HepG2 (cell line): ENCODE measurements around the gene USF2. TPM values are rescaled to one million over a fixed set of nuclear protein-coding genes. Genes with fewer than 3 reads are reported as not detected.

Experiments
- ARNT ChIP-seq: fragments of 450-650 bp; IDR thresholded peaks from 2 replicates; pipeline ENCODE4 v1.6.1; 2017
- ARNT2 ChIP-seq: sonication (generic); formaldehyde crosslinking; IDR thresholded peaks from 2 replicates; pipeline ENCODE4 v1.8.0; 2022; ENCODE audit warnings: mild to moderate bottlenecking, low read depth, missing genetic modification reagents, moderate library complexity
- FOXJ3 ChIP-seq: sonication (generic); formaldehyde crosslinking; IDR thresholded peaks from 2 replicates; pipeline ENCODE4 v1.4.0; 2020; ENCODE audit warnings: missing genetic modification reagents, mild to moderate bottlenecking, borderline replicate concordance
- HMGA1 ChIP-seq: sonication (generic); formaldehyde crosslinking; conservative IDR thresholded peaks from 2 replicates; pipeline ENCODE4 v1.4.0; 2020; ENCODE audit warnings: missing genetic modification reagents
- KLF9 ChIP-seq: IDR thresholded peaks from 2 replicates; pipeline ENCODE4 v1.6.1; 2016; ENCODE audit warnings: low read depth
- PLRG1 ChIP-seq: fragments of 450-650 bp; conservative IDR thresholded peaks from 2 replicates; pipeline ENCODE4 v1.6.1; 2016
- RELA ChIP-seq: sonication (generic); formaldehyde crosslinking; IDR thresholded peaks from 2 replicates; pipeline ENCODE4 v1.4.0; 2020; ENCODE audit warnings: missing genetic modification reagents
- SSRP1 ChIP-seq: IDR thresholded peaks from 2 replicates; pipeline ENCODE4 v1.6.1; 2016; ENCODE audit warnings: control low read depth
- U2AF2 ChIP-seq: fragments of 200-400 bp; formaldehyde crosslinking; IDR thresholded peaks from 2 replicates; pipeline ENCODE4 v1.6.1; 2017; ENCODE audit warnings: low read depth, mild to moderate bottlenecking, low read length
- YEATS2 ChIP-seq: sonication (generic); formaldehyde crosslinking; IDR thresholded peaks from 2 replicates; pipeline ENCODE4 v1.4.0; 2020; ENCODE audit warnings: missing genetic modification reagents, borderline replicate concordance
- ZC3H4 ChIP-seq: sonication (generic); formaldehyde crosslinking; IDR thresholded peaks from 2 replicates; pipeline ENCODE4 v1.4.0; 2020; ENCODE audit warnings: missing genetic modification reagents, borderline replicate concordance
- ZFP41 ChIP-seq: sonication (generic); formaldehyde crosslinking; IDR thresholded peaks from 2 replicates; pipeline ENCODE4 v1.4.0; 2020; ENCODE audit warnings: mild to moderate bottlenecking, missing genetic modification reagents, borderline replicate concordance
- ZNF20 ChIP-seq: sonication (generic); formaldehyde crosslinking; IDR thresholded peaks from 2 replicates; pipeline ENCODE4 v1.4.0; 2020; ENCODE audit warnings: mild to moderate bottlenecking, moderate library complexity, missing genetic modification reagents
- ZNF232 ChIP-seq: sonication (generic); formaldehyde crosslinking; IDR thresholded peaks from 2 replicates; pipeline ENCODE4 v1.4.0; 2020; ENCODE audit warnings: missing genetic modification reagents, borderline replicate concordance
- ZNF296 ChIP-seq: sonication (generic); formaldehyde crosslinking; conservative IDR thresholded peaks from 2 replicates; pipeline ENCODE4 v1.5.0; 2020; ENCODE audit warnings: mild to moderate bottlenecking, missing genetic modification reagents
- ZNF713 ChIP-seq: sonication (generic); formaldehyde crosslinking; IDR thresholded peaks from 2 replicates; pipeline ENCODE4 v1.4.0; 2020; ENCODE audit warnings: mild to moderate bottlenecking, missing genetic modification reagents
- polyA plus RNA-seq, 8 experiments: library from polyadenylated mRNA; depleted of rRNA in 3 of 8; stranded (reverse) in 7 of 8; unstranded in 1 of 8; fragments of >200 nt; fragmentation: Illumina TruSeq in 4 of 8; extraction: Trizol in 4 of 8; gene quantifications; 2 replicates each; pipeline versions ENCODE4 v1.2.1 to v1.2.3, GENCODE V29; 2011 to 2016; ENCODE audit warnings: low read depth in 4 of 8, missing spikeins in 1 of 8, mixed read lengths in 1 of 8; ENCODE audit not compliant: insufficient read depth in 1 of 8
- total RNA-seq, 5 experiments: library from RNA; depleted of rRNA; stranded (reverse); fragments of >200 nt; fragmentation: Illumina TruSeq; extraction: Trizol; gene quantifications; 2 replicates each; pipeline ENCODE4 v1.2.3, GENCODE V29; 2016; ENCODE audit warnings: low read depth in 1 of 5
- TF ChIP-seq, protein P1 (sequence below): sonication (generic); formaldehyde crosslinking; IDR thresholded peaks from 2 replicates; pipeline ENCODE4 v1.4.0; 2020; ENCODE audit warnings: missing genetic modification reagents
- TF ChIP-seq, protein P2 (sequence below): sonication (generic); formaldehyde crosslinking; conservative IDR thresholded peaks from 2 replicates; pipeline ENCODE4 v1.8.1; 2023; ENCODE audit warnings: missing genetic modification reagents
- TF ChIP-seq, protein P3 (sequence below): sonication (generic); formaldehyde crosslinking; IDR thresholded peaks from 2 replicates; pipeline ENCODE4 v1.4.0; 2020; ENCODE audit warnings: missing genetic modification reagents
- TF ChIP-seq, protein P4 (sequence below): sonication (generic); formaldehyde crosslinking; IDR thresholded peaks from 2 replicates; pipeline ENCODE4 v1.4.0; 2020; ENCODE audit warnings: mild to moderate bottlenecking, missing genetic modification reagents
- TF ChIP-seq, protein P5 (sequence below): sonication (generic); formaldehyde crosslinking; IDR thresholded peaks from 2 replicates; pipeline ENCODE4 v1.4.0; 2020; ENCODE audit warnings: mild to moderate bottlenecking, missing genetic modification reagents, borderline replicate concordance

The USF2 gene
- total and polyA plus RNA-seq, 2 of the 13 experiments (the other 11 are each of a cell fraction or from before 2014, with no cell fraction given), result 54.9 to 106 TPM

DNA sequence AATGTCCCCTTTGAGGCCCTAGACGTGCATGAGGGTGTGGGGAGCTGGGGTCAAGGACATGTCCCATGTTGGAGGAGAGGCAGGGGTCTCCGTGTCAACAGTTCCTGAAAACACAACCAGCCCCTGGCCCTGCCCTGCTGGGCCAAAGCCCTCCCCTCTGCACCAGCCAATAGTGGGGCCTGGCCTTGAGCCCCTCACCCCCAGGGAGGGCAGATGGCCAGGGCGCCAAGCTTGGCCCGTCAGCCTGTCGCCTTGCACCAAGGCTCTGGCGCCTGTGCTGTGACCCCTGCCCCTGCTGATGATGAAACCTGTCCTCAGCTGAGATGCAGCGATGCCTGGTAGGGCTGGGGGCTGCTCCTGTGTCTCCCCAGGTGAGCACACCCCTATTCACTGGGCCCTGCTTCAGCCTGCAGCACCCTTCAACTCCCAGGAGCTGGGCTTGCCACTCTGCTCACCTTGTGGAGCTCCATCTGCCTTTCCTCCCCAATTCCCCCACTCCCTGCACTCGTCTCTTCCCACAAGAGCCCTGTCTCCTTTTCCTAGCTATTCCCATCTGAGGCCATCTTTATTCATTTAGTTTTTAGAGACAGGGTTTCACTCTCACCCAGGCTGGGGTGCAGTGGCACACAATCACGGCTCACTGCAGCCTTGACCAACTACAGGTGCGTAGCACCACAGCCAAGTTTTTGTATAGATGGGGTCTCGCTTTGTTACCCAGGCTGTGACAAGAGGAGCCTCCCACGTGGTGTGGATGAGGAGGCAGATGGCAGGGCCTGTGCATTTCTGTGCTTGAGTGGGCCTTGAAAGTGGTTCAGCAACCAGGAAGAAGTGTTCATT is 11.4 kb downstream of the USF2 start (continued):
- TF ChIP-seq ZNF20 (no peak), FOXJ3 (CRISPR knock-in tag) (no peak), ZC3H4 (CRISPR knock-in tag) (no peak), YEATS2 (CRISPR knock-in tag) (no peak), ZNF713 (no peak), ZNF296 (CRISPR knock-in tag) (no peak), RELA (CRISPR knock-in tag) (no peak), ARNT (no peak), U2AF2 (no peak), ARNT2 (CRISPR knock-in tag) (no peak; the same call in 1 of the 2 replicates), SSRP1 (no peak), HMGA1 (CRISPR knock-in tag) (no peak), PLRG1 (no peak), ZFP41 (CRISPR knock-in tag) (no peak), KLF9 (CRISPR knock-in tag) (no peak), ZNF232 (CRISPR knock-in tag) (no peak)
- TF ChIP-seq, protein P1, sequence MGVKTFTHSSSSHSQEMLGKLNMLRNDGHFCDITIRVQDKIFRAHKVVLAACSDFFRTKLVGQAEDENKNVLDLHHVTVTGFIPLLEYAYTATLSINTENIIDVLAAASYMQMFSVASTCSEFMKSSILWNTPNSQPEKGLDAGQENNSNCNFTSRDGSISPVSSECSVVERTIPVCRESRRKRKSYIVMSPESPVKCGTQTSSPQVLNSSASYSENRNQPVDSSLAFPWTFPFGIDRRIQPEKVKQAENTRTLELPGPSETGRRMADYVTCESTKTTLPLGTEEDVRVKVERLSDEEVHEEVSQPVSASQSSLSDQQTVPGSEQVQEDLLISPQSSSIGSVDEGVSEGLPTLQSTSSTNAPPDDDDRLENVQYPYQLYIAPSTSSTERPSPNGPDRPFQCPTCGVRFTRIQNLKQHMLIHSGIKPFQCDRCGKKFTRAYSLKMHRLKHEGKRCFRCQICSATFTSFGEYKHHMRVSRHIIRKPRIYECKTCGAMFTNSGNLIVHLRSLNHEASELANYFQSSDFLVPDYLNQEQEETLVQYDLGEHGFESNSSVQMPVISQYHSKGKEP (CRISPR knock-in tag), result no peak
- TF ChIP-seq, protein P2, sequence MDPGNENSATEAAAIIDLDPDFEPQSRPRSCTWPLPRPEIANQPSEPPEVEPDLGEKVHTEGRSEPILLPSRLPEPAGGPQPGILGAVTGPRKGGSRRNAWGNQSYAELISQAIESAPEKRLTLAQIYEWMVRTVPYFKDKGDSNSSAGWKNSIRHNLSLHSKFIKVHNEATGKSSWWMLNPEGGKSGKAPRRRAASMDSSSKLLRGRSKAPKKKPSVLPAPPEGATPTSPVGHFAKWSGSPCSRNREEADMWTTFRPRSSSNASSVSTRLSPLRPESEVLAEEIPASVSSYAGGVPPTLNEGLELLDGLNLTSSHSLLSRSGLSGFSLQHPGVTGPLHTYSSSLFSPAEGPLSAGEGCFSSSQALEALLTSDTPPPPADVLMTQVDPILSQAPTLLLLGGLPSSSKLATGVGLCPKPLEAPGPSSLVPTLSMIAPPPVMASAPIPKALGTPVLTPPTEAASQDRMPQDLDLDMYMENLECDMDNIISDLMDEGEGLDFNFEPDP (CRISPR knock-in tag), result no peak
- TF ChIP-seq, protein P3, sequence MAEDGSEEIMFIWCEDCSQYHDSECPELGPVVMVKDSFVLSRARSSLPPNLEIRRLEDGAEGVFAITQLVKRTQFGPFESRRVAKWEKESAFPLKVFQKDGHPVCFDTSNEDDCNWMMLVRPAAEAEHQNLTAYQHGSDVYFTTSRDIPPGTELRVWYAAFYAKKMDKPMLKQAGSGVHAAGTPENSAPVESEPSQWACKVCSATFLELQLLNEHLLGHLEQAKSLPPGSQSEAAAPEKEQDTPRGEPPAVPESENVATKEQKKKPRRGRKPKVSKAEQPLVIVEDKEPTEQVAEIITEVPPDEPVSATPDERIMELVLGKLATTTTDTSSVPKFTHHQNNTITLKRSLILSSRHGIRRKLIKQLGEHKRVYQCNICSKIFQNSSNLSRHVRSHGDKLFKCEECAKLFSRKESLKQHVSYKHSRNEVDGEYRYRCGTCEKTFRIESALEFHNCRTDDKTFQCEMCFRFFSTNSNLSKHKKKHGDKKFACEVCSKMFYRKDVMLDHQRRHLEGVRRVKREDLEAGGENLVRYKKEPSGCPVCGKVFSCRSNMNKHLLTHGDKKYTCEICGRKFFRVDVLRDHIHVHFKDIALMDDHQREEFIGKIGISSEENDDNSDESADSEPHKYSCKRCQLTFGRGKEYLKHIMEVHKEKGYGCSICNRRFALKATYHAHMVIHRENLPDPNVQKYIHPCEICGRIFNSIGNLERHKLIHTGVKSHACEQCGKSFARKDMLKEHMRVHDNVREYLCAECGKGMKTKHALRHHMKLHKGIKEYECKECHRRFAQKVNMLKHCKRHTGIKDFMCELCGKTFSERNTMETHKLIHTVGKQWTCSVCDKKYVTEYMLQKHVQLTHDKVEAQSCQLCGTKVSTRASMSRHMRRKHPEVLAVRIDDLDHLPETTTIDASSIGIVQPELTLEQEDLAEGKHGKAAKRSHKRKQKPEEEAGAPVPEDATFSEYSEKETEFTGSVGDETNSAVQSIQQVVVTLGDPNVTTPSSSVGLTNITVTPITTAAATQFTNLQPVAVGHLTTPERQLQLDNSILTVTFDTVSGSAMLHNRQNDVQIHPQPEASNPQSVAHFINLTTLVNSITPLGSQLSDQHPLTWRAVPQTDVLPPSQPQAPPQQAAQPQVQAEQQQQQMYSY (CRISPR knock-in tag), result no peak
- TF ChIP-seq, protein P4, sequence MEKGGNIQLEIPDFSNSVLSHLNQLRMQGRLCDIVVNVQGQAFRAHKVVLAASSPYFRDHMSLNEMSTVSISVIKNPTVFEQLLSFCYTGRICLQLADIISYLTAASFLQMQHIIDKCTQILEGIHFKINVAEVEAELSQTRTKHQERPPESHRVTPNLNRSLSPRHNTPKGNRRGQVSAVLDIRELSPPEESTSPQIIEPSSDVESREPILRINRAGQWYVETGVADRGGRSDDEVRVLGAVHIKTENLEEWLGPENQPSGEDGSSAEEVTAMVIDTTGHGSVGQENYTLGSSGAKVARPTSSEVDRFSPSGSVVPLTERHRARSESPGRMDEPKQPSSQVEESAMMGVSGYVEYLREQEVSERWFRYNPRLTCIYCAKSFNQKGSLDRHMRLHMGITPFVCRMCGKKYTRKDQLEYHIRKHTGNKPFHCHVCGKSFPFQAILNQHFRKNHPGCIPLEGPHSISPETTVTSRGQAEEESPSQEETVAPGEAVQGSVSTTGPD (CRISPR knock-in tag), result no peak
- TF ChIP-seq, protein P5, sequence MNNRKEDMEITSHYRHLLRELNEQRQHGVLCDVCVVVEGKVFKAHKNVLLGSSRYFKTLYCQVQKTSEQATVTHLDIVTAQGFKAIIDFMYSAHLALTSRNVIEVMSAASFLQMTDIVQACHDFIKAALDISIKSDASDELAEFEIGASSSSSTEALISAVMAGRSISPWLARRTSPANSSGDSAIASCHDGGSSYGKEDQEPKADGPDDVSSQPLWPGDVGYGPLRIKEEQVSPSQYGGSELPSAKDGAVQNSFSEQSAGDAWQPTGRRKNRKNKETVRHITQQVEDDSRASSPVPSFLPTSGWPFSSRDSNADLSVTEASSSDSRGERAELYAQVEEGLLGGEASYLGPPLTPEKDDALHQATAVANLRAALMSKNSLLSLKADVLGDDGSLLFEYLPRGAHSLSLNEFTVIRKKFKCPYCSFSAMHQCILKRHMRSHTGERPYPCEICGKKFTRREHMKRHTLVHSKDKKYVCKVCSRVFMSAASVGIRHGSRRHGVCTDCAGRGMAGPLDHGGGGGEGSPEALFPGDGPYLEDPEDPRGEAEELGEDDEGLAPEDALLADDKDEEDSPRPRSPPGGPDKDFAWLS (CRISPR knock-in tag), result no peak
